ENCODE results near the gene TLX2.

Gene TLX2

DNA sequence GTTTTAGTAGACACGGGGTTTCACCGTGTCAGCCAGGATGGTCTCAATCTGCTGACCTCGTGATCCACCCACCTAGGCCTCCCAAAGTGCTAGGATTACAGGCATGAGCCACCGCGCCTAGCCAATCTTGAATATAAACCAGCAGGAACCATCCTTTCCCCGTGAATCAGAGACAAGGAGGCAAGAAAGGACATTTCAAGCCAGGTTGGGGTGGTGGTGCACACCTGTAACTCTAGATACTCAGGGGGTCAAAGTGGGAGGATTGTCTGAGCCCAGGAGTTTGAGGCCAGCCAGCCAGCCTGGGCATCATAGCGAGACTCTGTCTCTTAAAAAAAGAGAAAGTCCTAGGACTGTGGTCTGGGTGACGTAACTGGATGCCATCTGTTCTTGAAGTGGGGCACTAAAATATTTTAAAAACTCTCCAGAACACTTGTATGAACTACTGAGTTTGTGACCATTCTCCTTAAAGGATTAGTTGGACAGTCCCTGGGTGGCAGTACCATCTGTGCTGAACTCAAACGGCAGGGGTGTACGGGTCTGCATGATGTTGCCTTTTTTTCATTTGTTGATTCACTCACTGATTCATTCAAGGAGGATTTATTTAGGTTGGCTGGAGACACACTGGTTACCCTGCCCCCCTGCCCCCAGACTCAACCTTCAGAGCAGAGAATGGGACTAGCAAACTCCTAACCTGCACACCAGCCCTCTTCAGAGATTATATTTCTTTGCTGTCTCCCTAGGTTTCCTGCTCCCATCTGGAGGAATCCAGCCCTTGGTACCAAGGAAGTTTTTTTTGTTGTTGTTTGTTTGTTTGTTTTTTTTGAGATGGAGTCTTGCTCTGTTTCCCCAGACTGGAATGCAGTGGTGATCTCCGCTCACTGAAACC lies 2.9 kb upstream of the TLX2 start:
- DNase-seq (ENCODE audit: low spot score): no peak

DNA sequence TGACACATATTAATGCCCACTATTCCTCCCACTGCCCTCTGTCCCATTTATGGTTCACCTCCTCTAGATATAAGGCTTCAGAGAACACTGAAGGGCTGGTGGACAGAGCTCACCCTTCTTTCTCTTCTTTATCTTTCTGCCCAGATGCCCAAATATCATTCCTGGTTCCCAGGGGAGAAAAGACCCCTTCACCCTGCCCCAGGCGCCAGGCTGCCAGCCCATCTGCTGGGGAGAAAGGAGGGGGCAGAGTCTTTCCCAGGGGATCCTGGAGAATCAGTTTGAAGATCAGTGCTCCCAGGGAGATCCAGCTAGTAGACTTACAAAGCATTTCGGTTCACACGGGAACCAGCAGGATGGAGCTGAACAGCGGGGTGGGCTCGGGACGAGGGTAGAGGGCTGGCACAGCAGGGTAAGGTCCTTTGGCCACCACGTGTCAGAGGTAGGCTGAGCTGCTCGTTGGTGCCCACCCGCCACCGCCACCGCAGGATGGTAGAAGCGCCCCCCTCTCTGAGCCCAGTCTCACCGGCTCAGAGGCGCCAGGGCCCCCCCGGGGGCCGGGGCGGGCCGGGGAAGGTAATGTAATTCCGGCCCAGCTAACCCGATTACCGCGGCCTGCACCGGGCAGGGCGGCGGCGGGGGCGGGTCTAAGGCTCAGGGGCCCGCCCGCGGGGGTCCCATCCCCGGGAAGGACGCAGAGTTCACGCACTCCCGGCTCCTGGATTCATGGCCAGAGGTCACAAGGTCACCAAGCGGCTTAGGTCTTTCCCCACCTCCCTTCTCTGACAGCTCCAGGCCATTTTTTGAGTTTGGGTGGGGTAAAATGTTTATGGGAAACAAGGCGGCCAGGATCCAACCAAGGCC lies 1.3 kb upstream of the TLX2 start:
- no peak for DNase-seq (ENCODE audit: low spot score)

- DNase-seq (ENCODE audit: low spot score): no peak
Observed at GRCh38 chr2:74513605-74514367, 464 bp upstream of the TLX2 start.

GRCh38 chr2:74515271-74515980 lies 1.2 kb downstream of the TLX2 start:
- DNase-seq (ENCODE audit: low spot score): no peak

- DNase-seq (ENCODE audit: low spot score): no peak
Observed at GRCh38 chr2:74515981-74516633, 1.9 kb downstream of the TLX2 start.

DNA sequence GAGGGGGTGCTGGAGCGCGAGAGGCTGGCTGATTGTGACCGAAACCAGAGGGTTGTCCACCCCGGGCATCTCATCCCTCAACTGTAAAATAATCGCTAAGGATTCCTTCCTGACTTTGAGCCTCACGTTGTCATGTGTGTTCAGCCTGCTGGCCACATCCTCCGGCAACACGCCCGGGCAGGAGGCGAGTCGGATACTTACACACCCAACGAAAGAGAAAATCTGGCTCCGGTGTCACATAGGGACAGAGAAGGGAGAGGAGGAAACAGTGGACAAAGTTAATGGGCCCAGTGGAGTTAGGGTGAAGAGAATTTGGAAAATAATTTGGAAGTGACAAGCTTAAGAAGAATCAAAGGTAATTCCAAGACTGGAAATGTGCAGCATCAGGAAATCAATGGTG lies 2.4 kb downstream of the TLX2 start:
- no peak for DNase-seq (ENCODE audit: low spot score)

DNA sequence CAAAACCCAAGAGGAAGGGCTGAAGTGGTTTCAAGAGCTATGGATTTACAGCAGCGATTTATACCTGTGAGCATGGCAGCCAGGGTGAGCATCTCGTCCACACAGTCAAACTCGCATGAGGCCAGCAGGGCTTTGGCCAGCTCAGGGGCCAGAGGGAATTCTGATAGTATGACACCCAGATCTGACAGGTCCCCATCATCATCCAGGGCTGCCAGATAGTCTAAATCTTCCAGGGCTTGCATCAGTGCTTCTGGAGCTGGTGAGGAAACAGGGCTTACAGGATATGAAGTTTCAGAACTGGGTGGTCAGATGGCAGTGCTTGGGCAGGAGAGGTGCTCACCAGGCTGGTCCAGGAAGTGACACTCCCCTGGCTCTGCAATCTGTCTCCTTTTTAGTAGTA lies 8.3 kb downstream of the TLX2 start:
- DNase-seq (ENCODE audit: low spot score): no peak

DNA sequence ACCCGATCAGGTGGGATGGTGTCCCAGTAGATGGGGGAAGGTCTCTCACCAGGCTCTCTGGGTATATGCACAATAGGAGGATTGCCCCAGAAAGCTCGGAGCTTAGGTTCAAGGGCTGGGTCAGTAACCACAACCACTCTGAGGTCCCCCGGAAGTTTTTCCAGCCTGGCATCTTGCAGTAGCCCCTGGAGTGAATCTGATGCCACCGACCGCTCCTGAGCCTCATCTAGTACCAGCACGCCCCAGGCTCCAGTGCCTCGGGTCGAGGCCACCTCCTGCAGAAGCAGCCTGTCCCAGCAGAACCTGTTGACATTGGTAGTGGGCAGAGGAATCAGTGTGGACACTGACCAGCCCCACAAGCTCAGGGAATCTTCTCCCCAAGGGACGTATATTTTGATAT lies 9.8 kb downstream of the TLX2 start:
- no peak for DNase-seq (ENCODE audit: low spot score)

GRCh38 chr2:74524955-74525716 lies 10.9 kb downstream of the TLX2 start:
- no peak for DNase-seq (ENCODE audit: low spot score)

GRCh38 chr2:74525717-74526648 lies 11.7 kb downstream of the TLX2 start, which contains the start of gene DQX1:
DQX1 (minus strand) TSS chr2:74526231; CDS start chr2:74525729, 502 bp downstream.
- DNase-seq (ENCODE audit: low spot score): no peak

GRCh38 chr2:74526649-74527230 lies 12.5 kb downstream of the TLX2 start:
- DNase-seq (ENCODE audit: low spot score): no peak

DNA sequence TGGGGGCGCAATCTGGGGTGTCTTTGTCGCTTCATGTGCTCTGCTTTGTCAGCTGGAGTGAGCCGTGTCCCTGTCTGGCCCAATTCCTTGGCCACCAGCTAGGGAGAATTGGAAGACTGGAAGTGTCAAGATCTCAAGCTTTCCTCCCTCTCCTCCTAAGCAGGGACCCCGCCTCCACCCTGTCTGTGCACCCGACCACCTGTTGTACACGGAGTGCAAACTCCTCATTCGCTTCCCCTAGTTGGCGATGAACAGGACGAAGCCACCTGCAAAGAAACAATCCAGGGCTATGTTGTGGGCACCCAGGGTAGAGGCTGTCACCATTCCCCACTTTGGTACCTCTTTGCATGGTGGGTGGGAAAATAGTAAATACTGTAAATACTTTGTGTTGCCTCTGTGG lies 13.5 kb downstream of the TLX2 start:
- no peak for DNase-seq (ENCODE audit: low spot score)

- DNase-seq (ENCODE audit: low spot score): no peak
Observed at GRCh38 chr2:74528600-74529356, 14.5 kb downstream of the TLX2 start.

GRCh38 chr2:74529357-74530238 lies 15.3 kb downstream of the TLX2 start, which contains the start of the genes AUP1 and HTRA2:
AUP1 (minus strand) TSS chr2:74529706; CDS start chr2:74529629, 77 bp downstream.
HTRA2 (plus strand) TSS chr2:74529933; CDS start chr2:74530007, 74 bp downstream.
- peak; percentile 97 for DNase-seq (ENCODE audit: low spot score)

DNA sequence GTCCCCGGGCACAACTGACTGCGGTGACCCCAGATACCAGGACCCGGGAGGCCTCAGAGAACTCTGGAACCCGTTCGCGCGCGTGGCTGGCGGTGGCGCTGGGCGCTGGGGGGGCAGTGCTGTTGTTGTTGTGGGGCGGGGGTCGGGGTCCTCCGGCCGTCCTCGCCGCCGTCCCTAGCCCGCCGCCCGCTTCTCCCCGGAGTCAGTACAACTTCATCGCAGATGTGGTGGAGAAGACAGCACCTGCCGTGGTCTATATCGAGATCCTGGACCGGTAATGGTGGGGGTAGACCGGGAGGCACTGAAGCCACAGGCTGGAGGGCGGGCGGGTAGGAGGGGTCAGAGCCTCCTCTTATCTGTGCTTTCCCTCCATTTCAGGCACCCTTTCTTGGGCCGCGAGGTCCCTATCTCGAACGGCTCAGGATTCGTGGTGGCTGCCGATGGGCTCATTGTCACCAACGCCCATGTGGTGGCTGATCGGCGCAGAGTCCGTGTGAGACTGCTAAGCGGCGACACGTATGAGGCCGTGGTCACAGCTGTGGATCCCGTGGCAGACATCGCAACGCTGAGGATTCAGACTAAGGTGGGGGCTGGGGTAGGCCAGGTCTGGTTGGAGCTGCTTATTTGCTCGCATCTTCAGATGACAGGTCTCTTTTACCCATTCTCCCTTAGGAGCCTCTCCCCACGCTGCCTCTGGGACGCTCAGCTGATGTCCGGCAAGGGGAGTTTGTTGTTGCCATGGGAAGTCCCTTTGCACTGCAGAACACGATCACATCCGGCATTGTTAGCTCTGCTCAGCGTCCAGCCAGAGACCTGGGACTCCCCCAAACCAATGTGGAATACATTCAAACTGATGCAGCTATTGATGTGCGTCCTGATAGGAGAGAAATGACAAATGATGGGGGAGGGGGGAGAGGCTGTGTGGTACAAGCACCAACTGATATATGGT lies 16.3 kb downstream of the TLX2 start:
- peak; percentile 53 for DNase-seq (ENCODE audit: low spot score)

GRCh38 chr2:74531666-74532065 lies 17.4 kb downstream of the TLX2 start:
- DNase-seq (ENCODE audit: low spot score): no peak

Data from HuH-7.5 (cell line).